HG02981 (cell line): ENCODE results near the gene IL17C.
"Not testable (repeated sequence)": the region's sequence is repeated elsewhere in the genome, so short reads cannot be mapped to it uniquely, and the experiment has no call there.

Experiments
- ATAC-seq: cut with Tn5 transposase; IDR thresholded peaks from one replicate; pipeline ENCODE4 v1.9.1; 2021; ENCODE audit warnings: mild to moderate bottlenecking, moderate library complexity; ENCODE audit not compliant: unreplicated experiment

Gene IL17C

DNA sequence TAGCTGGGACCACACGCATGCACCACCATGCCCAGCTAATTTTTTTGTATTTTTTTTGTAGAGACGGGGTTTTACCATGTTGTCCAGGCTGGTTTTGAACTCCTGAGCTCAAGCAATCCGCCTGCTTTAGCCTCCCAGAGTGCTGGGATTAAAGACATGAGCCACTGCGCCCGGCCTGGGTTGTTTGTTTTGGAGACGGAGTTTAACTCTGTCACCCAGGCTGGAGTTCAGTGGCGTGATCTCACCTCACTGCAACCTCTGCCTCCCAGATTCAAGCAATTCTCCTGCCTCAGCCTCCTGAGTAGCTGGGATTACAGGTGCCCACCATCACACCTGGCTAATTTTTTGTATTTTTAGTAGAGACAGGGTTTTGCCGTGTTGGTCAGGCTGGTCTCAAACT is 28.9 kb upstream of the IL17C start:
- ATAC-seq, result not testable (repeated sequence)

DNA sequence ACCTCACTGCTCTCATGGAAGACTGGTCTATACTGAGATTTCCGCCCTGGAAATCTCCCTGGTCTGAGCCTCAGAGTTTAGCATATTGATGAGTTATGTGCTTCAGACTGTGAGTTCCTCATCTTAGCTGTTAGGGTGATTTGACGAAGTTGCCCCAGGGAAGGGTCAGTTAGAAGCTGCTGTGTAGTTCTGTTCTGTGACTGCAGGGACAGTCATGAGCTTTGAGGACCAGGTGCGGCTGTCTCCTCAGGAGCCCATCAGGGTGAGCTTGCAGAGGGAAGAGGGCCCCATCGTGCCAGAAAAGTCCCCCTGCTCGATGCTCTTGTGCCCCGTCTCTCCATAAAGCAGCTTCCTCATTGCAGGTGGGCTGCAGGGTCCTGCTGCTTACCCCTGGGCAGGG is 28.3 kb upstream of the IL17C start:
- ATAC-seq, result no peak

DNA sequence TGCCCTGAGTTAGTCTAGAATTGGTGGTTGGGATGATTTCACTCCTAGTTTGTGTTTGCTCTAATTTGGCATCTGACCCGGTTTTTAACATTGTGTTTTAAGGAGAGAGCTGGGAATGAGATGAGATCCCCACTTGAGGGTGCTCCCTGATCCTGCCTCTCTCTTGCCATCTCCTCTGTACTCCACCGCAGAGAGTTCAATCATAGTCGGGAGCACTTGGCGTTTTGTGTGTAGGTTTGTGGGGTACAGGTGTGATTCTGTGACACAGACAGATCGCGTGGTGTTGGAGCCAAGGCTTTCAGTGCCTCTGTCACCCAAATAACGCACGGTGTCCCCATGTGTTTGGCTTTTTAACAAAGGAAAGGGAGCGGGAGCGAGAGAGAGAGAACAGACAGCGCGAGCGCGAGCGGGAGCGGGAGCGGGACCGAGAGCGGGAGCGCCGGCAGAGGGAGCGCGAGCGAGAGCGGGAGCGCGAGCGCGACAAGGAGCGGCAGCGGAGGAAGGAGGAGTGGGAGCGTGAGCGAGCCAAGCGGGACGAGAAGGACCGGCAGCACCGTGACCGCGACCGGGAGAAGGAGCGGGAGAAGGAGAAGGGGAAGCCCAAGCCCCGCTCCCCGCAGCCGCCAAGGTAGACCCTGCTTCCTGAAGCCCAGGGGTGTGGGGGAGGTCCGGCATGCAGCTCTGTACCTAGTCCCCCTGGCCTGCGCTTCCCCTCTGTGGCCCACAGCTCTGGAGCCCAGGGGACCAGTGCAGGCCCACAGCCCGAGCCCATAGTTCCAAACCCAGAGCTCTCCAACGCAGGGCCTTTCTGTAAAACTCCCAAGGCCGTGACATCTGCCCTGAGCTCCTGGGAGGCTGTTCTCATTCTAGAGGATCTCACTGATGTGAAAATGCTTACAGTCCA is 27.2 kb upstream of the IL17C start:
- no peak for ATAC-seq

DNA sequence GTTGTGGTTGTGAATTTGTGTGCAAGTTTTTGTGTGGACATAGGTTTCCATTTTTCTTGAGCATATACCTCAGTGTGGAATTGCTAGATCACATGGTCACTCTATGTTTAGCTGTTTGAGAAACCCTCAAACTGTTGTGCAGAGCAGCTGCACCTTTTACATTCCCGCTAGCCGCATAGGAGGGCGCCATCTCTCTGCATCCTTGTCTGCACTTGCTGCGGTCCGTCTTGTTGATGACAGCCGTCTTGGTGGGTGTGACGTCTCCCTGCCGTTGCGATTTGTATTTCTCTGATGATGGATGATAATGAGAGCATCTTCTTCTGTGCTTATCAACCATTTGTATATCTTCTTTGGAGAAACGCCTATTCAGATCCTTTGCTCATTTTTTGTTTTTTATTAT is 25.1 kb upstream of the IL17C start:
- no peak for ATAC-seq

DNA sequence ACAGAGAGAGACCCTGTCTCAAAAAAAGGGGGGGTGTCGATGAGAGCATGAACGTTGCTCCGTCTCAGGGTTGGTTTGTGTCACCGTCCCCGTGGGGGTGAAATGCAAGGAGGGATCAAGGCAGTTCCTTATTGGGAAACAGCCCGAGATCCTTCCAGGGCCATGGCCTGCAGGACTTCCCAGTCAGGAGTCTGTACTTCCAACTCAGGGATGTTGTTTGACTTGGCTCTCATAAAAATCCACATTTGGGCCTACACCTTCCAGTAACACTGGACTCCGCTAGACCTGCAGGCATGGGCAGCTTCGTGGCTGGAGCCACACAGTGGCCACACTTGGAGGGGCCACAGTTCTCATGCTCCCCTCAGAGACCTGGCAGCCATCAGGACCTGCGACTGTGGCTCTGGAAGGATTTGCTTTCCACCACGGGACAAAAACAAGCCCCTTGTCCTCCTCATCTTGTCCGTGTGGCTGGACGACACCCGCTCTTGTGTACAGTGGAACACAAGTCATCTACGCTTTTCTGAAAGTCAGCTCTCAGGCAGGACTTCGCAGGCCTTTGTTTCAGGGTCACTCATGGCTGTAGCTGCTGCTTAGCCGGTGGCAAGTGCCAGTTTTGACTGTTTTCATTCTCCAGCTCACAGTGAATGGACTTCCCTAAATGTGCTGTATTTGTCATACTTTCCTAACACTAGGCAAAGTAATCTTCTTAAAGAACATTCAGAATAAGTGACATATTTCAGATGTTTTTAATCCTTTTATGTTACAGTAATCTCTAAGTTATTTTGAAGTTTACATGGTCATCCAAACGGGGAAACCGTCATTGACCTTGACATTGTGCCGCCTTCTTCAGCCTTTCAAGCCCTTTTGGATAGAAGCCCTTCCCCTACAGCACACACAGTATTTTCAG is 24.2 kb upstream of the IL17C start:
- no peak for ATAC-seq

GRCh38 chr16:88614818-88615580 is 23.4 kb upstream of the IL17C start:
- no peak for ATAC-seq

- no peak for ATAC-seq
Measured at GRCh38 chr16:88616320-88616719, 22.1 kb upstream of the IL17C start.

DNA sequence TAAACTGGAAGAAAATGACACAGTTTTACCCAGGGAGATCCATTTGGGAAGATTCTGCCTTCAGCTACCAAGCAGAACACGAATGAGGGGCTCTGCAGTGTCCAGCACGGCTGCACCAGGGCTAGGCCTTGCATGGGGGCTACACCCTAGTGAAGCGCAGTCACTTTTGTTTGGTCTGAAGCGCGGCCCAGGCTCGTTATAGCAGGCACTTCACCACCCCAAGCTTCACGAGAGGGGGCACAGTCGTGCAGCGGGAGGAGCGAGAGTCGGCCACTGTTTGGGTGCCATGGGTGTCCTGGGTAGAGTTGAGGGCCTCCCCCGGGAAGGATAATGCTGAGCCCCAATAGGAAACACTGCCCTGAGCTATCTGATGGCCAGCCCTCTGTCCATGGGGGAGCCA is 21.6 kb upstream of the IL17C start:
- no peak for ATAC-seq

DNA sequence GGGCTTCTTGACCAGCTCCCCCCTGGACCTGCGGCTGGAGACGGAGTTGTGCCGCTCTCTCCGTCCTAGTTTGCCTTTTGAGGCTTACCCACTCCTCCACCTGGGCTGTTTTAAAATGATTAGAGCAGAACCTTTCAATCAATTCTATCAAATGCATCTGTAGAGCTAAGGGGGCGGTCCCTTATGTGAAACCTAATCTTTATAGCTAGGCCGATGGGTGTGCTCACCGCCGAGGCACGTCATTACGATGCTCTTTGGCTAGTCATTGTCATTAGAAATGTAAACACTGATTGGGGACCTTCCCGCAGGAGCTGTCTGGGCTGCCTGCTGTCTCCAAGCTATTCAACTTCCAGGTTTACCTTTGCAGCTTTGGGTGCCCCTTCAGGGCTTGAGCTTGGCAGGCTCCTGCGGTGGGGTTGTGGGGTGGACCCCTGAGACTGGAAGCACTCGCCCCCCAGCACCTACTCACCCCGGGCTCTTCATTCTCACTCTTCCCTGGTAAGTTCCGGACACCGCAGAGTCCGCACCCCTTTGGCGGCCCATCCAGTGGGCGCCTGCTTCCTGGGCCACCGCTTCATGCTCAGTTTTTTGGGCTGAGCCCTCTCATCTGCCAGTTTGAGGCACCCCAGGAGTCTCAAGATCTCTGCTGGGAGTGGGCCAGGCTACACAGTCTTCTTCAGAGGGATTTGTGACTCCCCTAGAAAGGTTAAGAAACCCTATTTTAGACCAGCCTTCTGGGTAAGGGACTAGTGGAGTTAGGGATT is 20.9 kb upstream of the IL17C start:
- ATAC-seq, result no peak

- no peak for ATAC-seq
Measured at GRCh38 chr16:88618182-88618955, 20.0 kb upstream of the IL17C start.

DNA sequence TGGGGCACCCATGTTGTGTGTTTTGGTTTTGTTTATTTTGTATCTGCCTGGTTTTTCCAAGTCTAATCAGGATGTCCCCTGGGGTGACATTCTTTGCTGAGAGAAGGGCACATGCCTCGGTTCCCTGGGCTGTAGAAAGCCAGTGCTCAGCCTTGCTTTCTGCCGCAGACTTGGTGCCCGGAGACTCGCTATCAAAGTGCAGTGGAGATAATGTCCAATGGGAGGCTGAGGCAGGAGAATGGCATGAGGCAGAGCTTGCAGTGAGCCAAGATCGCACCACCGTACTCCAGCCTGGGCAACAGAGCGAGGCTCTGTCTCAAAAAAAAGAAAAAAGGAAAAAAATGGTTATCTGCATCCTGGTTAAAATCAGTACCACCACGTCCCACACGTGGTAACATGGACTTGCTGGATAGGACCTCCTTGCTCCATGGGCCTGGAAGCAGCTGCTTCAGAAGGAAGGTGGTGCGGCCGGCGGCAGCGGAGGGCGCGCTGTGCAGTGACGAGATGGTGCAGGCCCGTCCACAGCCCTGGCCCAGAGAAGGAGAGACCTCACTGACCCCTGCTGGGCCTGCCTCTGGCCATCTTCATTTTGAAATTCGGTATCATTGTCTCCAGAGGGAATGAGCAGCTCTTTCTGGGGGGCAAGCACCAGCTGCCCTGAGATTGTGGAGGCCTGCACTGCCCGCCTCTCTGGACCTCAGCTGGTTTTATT is 19.3 kb upstream of the IL17C start:
- no peak for ATAC-seq

DNA sequence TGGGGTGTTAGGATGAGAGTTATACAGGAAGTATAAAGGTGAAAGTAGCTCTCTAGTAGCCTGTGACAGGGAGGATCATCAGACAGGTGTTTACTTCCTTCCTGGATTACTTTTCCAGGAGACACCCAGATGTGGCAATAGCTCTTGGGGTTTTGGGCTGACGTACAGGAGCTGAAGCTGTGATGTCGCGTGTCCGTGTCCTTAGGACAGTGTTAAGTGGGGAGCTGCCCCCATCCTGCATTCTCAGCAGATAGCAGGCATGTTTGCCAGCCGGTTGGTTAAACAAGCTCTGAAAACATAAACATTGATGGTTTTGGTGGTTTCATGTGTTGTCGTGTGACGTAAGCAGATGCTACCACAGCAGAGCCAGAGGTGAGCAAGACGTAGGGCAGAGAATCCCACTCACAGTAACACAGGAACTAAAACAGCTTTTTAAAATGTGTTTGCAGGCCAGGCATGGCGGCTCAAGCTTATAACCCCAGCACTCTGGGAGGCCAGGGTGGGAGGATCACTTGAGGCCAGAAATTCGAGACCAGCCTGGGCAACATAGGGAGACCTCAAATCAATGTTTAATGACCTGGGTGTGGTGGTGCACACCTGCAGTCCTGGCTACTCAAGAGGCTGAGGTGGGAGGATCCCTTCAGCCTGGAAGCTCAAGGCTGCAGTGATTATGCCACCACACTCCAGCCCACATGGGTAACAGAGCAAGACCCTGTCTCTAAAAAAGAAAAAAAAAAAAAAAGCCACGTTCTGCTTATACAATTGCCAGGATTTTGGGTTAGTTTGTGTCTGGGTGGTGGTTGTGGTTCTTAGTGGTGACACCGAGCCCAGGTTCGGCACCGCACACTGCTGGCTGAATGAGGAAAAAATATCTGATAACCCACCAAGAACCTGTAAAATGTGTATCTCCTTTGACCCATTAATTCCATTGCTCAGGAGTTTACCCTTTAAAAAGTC is 18.2 kb upstream of the IL17C start:
- ATAC-seq, result no peak

DNA sequence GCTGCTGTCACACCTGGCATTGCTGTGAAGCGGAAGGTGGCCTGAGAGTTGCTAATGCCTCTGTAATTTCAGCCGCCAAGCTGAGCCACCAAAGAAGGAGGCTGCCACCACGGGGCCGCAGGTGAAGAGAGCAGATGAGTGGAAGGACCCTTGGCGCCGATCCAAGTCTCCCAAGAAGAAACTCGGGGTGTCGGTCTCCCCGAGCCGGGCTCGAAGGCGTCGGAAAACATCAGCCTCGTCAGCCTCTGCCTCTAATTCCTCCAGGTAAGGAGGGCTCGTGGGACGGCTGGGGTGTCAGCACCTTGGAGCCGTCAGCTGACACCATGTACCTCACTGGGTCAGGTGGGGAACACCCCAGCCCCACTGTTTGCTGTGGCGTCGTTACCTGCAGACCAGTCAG is 16.2 kb upstream of the IL17C start:
- no peak for ATAC-seq

GRCh38 chr16:88622866-88623265 is 15.5 kb upstream of the IL17C start:
- no peak for ATAC-seq

- ATAC-seq, result no peak
Measured at GRCh38 chr16:88623858-88624257, 14.5 kb upstream of the IL17C start.

- ATAC-seq, result no peak
Measured at GRCh38 chr16:88624481-88624880, 13.9 kb upstream of the IL17C start.

- no peak for ATAC-seq
Measured at GRCh38 chr16:88624977-88625576, 13.3 kb upstream of the IL17C start.
